Gastrocnemius medialis (tissue), 4 donors: ENCODE data around the gene METTL23. TPM values are rescaled to one million over a fixed set of nuclear protein-coding genes. Genes with fewer than 3 reads are reported as not detected.
"Not testable (repeated sequence)": the region's sequence is repeated elsewhere in the genome, so short reads cannot be mapped to it uniquely, and the experiment has no call there.

Experiments
- ATAC-seq, 2 donors: fragments of 150-250 bp; one replicate each; pipeline ENCODE4 v1.9.1; 2016
- DNase-seq, 2 donors: peaks; one replicate each; pipeline ENCODE4 v3.0.0-alpha.2; 2019
- H3K27ac ChIP-seq, 4 donors: fragments of 200-600 bp; sonication (generic); 1 replicate in 1 of 4; 2 replicates in 3 of 4; pipeline ENCODE4 v1.5.1; 2016 to 2018; ENCODE audit warnings: mild to moderate bottlenecking in 2 of 4, moderate library complexity in 1 of 4
- H3K27me3 ChIP-seq, 3 donors: fragments of 200-600 bp; sonication (generic) in 2 of 3; 1 replicate in 1 of 3; 2 replicates in 2 of 3; pipeline versions ENCODE4 v1.5.1 to v1.6.0; 2016 to 2019; ENCODE audit warnings: mild to moderate bottlenecking in 1 of 3, moderate library complexity in 1 of 3
- H3K36me3 ChIP-seq, 2 donors: fragments of 200-600 bp; sonication (generic) in 1 of 2; one replicate each; pipeline ENCODE4 v1.5.1; 2017 to 2018
- H3K4me1 ChIP-seq, 2 donors: fragments of 200-600 bp; sonication (generic) in 1 of 2; one replicate each; pipeline ENCODE4 v1.5.1; 2016 to 2017; ENCODE audit warnings: mild to moderate bottlenecking in 2 of 2
- H3K4me3 ChIP-seq, 4 donors: fragments of 200-600 bp; sonication (generic) in 3 of 4; 1 replicate in 1 of 4; 2 replicates in 3 of 4; pipeline ENCODE4 v1.5.1; 2016 to 2019; ENCODE audit warnings: mild to moderate bottlenecking in 2 of 4
- H3K9me3 ChIP-seq, 3 donors: fragments of 200-600 bp; sonication (generic) in 2 of 3; 1 replicate in 1 of 3; 2 replicates in 2 of 3; pipeline ENCODE4 v1.5.1; 2016 to 2019
- CTCF ChIP-seq, 5 experiments: fragments of 450-650 bp in 3 of 5; fragments of 200-600 bp in 2 of 5; sonication (generic) in 2 of 5; IDR thresholded peaks in 4 of 5; conservative IDR thresholded peaks in 1 of 5; 1 replicate in 4 of 5; 2 replicates in 1 of 5; pipeline ENCODE4 v1.5.1; 2016 to 2019; ENCODE audit warnings: antibody characterized with exemption in 5 of 5, mild to moderate bottlenecking in 3 of 5, moderate library complexity in 3 of 5
- POLR2A ChIP-seq, 2 donors: fragments of 450-650 bp; IDR thresholded peaks; one replicate each; pipeline ENCODE4 v1.6.1; 2017; ENCODE audit warnings: antibody characterized with exemption in 2 of 2, mild to moderate bottlenecking in 2 of 2, moderate library complexity in 2 of 2
- in situ Hi-C, 4 donors: fragments of 200-750 bp; cut with MboI; loops; one replicate each; pipeline versions ENCODE4 v1.15.0 to v1.8.0; 2017; ENCODE audit warnings: low sequenced_read_pairs in 4 of 4
- intact Hi-C: fragments of 100-400 bp; cut with DNase I; formaldehyde crosslinking; loops from one replicate; pipeline ENCODE4 v1.15.1; 2023; ENCODE audit warnings: low total_unique reads
- total RNA-seq, 4 donors: library from RNA; depleted of rRNA; stranded (reverse); fragments of >200 nt; gene quantifications; one replicate each; pipeline versions ENCODE4 v1.1.0 to v1.2.3, GENCODE V29; 2016

The METTL23 gene
- total RNA-seq, 4 donors from 2014 or later, result 23.9 to 35.5 (median 29.7) TPM

- DNase-seq (peak; percentile 48 to 68), ATAC-seq (peak; percentile 18 to 31)
- in situ Hi-C loops, result no loop called here
- no peak for TF ChIP-seq CTCF (IDR thresholded peaks at IDR 0.05 in 4 of 5, conservative IDR thresholded peaks at IDR 0.05 in 1 of 5)
- TF ChIP-seq POLR2A (IDR thresholded peaks at IDR 0.05), result peak; percentile 42 to 45
- no peaks in the 10 kb centered on the region for H3K27me3 ChIP-seq
- no peaks in the 10 kb centered on the region for H3K9me3 ChIP-seq
- intact Hi-C loops, result no loop called here
- peaks cover 0 to 24% of the 10 kb centered on the region in 2 donors for H3K36me3 ChIP-seq
- peaks cover 45 to 57% of the 10 kb centered on the region in 2 donors for H3K4me1 ChIP-seq
- peak overlapping the region in 3 of 4 donors; percentile 17 to 91 (median 79) for H3K4me3 ChIP-seq
- H3K27ac ChIP-seq, result peak overlapping the region; percentile 96 to 99 (median 99)
Measured at GRCh38 chr17:76740329-76741118, 13.9 kb downstream of the METTL23 start.

- DNase-seq (no peak), ATAC-seq (peak; percentile 52 to 64)
- peak overlapping the region; percentile 96 to 99 (median 99) for H3K27ac ChIP-seq
- H3K4me3 ChIP-seq, result no peak overlapping the region
- intact Hi-C loops, result no loop called here
- no peaks in the 10 kb centered on the region for H3K27me3 ChIP-seq
- no peaks in the 10 kb centered on the region for H3K9me3 ChIP-seq
- peaks cover 0 to 38% of the 10 kb centered on the region in 2 donors for H3K36me3 ChIP-seq
- in situ Hi-C loops, result no loop called here
- peaks cover 47 to 59% of the 10 kb centered on the region in 2 donors for H3K4me1 ChIP-seq
- TF ChIP-seq POLR2A (IDR thresholded peaks at IDR 0.05) (no peak), CTCF (IDR thresholded peaks at IDR 0.05 in 4 of 5, conservative IDR thresholded peaks at IDR 0.05 in 1 of 5) (no peak)
Measured at GRCh38 chr17:76742958-76743357, 16.3 kb downstream of the METTL23 start.

- DNase-seq (no peak), ATAC-seq (no peak)
- Histone ChIP-seq H3K9me3 (no peaks in the 10 kb centered on the region), H3K4me3 (no peak overlapping the region), H3K27ac (peak overlapping the region in 3 of 4 donors; percentile 96 to 99 (median 99)), H3K36me3 (peaks cover 0 to 38% of the 10 kb centered on the region in 2 donors), H3K27me3 (no peaks in the 10 kb centered on the region), H3K4me1 (peaks cover 34 to 49% of the 10 kb centered on the region in 2 donors)
- intact Hi-C loops (no loop called here), in situ Hi-C loops (no loop called here)
- no peak for TF ChIP-seq CTCF (IDR thresholded peaks at IDR 0.05 in 4 of 5, conservative IDR thresholded peaks at IDR 0.05 in 1 of 5)
- no peak for TF ChIP-seq POLR2A (IDR thresholded peaks at IDR 0.05)
Measured at GRCh38 chr17:76744747-76745146, 18.1 kb downstream of the METTL23 start.

- H3K27ac ChIP-seq, result peak overlapping the region in 2 of 4 donors; percentile 81
- peaks cover 33 to 39% of the 10 kb centered on the region in 2 donors for H3K4me1 ChIP-seq
- in situ Hi-C loops, result not testable (repeated sequence)
Measured at GRCh38 chr17:76745785-76746184, 19.1 kb downstream of the METTL23 start.

GRCh38 chr17:76747716-76748363 is 21.2 kb downstream of the METTL23 start:
- Histone ChIP-seq H3K9me3 (no peaks in the 10 kb centered on the region), H3K36me3 (peaks cover 0 to 46% of the 10 kb centered on the region in 2 donors), H3K27ac (peak overlapping the region; percentile 70 to 81 (median 81)), H3K4me3 (no peak overlapping the region), H3K27me3 (no peaks in the 10 kb centered on the region), H3K4me1 (peaks cover 17 to 19% of the 10 kb centered on the region in 2 donors)
- DNase-seq, result peak; percentile 34 to 35
- peak; percentile 78 to 88 for ATAC-seq
- in situ Hi-C loops (no loop called here), intact Hi-C loops (no loop called here)
- TF ChIP-seq POLR2A (IDR thresholded peaks at IDR 0.05), result no peak
- TF ChIP-seq CTCF (IDR thresholded peaks at IDR 0.05 in 4 of 5, conservative IDR thresholded peaks at IDR 0.05 in 1 of 5), result no peak

More at GRCh38 chr17:76745785-76746184, 19.1 kb downstream of the METTL23 start:
- H3K36me3 ChIP-seq, result peaks cover 0 to 38% of the 10 kb centered on the region in 2 donors
- H3K9me3 ChIP-seq, ATAC-seq, H3K4me3 ChIP-seq, intact Hi-C loops, H3K27me3 ChIP-seq, DNase-seq: not testable (repeated sequence)
